Transverse colon (tissue), 4 donors: ENCODE measurements around the gene RACK1. TPM values are rescaled to one million over a fixed set of nuclear protein-coding genes. Genes with fewer than 3 reads are reported as not detected.

ENCODE experiments used
- DNase-seq: peaks from one replicate; pipeline ENCODE4 v3.0.0-alpha.2; 2019
- H3K27ac ChIP-seq, 4 donors: fragments of 200-600 bp; sonication (generic); 2 replicates each; pipeline ENCODE4 v1.5.1; 2016 to 2018; ENCODE audit warnings: inconsistent platforms in 4 of 4
- H3K27me3 ChIP-seq: fragments of 200-600 bp; sonication (generic); 2 replicates; pipeline ENCODE4 v1.5.1; 2017; ENCODE audit warnings: inconsistent platforms
- H3K36me3 ChIP-seq, 4 donors: fragments of 200-600 bp; sonication (generic); 2 replicates each; pipeline ENCODE4 v1.5.1; 2017 to 2019; ENCODE audit warnings: inconsistent platforms in 4 of 4
- H3K4me1 ChIP-seq, 4 donors: fragments of 200-600 bp; sonication (generic); 2 replicates each; pipeline ENCODE4 v1.5.1; 2017 to 2020; ENCODE audit warnings: inconsistent platforms in 4 of 4
- H3K4me3 ChIP-seq, 4 donors: fragments of 200-600 bp; sonication (generic); 1 replicate in 1 of 4; 2 replicates in 3 of 4; pipeline versions ENCODE4 v1.5.1 to v1.6.1; 2017 to 2019; ENCODE audit warnings: inconsistent platforms in 4 of 4
- H3K9me3 ChIP-seq, 2 donors: fragments of 200-600 bp; sonication (generic); 2 replicates each; pipeline ENCODE4 v1.5.1; 2017 to 2019; ENCODE audit warnings: inconsistent platforms in 2 of 2
- CTCF ChIP-seq, 5 experiments: fragments of 200-600 bp in 3 of 5; fragments of 450-650 bp in 2 of 5; sonication (generic) in 3 of 5; IDR thresholded peaks; 1 replicate in 2 of 5; 2 replicates in 3 of 5; pipeline ENCODE4 v1.5.1; 2016 to 2017; ENCODE audit warnings: antibody characterized with exemption in 5 of 5, inconsistent platforms in 3 of 5, mild to moderate bottlenecking in 2 of 5, moderate library complexity in 1 of 5
- EP300 ChIP-seq: sonication (generic); formaldehyde crosslinking; IDR thresholded peaks from one replicate; pipeline ENCODE4 v1.6.1; 2017; ENCODE audit warnings: antibody characterized with exemption, low read depth
- POLR2A ChIP-seq: fragments of 450-650 bp; IDR thresholded peaks from one replicate; pipeline ENCODE4 v1.6.1; 2016; ENCODE audit warnings: antibody characterized with exemption, mild to moderate bottlenecking, moderate library complexity
- POLR2AphosphoS5 ChIP-seq, 3 donors: sonication (generic); formaldehyde crosslinking; IDR thresholded peaks; one replicate each; pipeline ENCODE4 v1.6.1; 2016; ENCODE audit warnings: antibody characterized with exemption in 3 of 3
- WGBS, 2 donors: methylation state at CpG; one replicate each; pipeline ENCODE4 v1.1.5; 2018; ENCODE audit warnings: low coverage in 1 of 2; 5-methylcytosine and 5-hydroxymethylcytosine counted together
- in situ Hi-C, 4 donors: fragments of 200-750 bp; cut with MboI; loops; one replicate each; pipeline versions ENCODE4 v1.15.0 to v1.15.1; 2017; ENCODE audit warnings: low sequenced_read_pairs in 3 of 4, low pct_ligation_motif_present in 1 of 4, low pct_unique_long_range_greater_than_20kb in 1 of 4
- intact Hi-C: fragments of 100-400 bp; cut with DNase I; formaldehyde crosslinking; loops from one replicate; pipeline ENCODE4 v1.15.1; 2023; ENCODE audit warnings: low total_unique reads
- total RNA-seq, 4 donors: library from RNA; depleted of rRNA; stranded (reverse); fragments of >200 nt; gene quantifications; one replicate each; pipeline ENCODE4 v1.1.0, GENCODE V29; 2016

Gene RACK1
- total RNA-seq, 4 donors from 2014 or later, result 1,633 to 1,930 (median 1,753) TPM

GRCh38 chr5:181243018-181243563 is 615 bp downstream of the RACK1 start:
- intact Hi-C loops, result loop anchor here (10.0 kb wide), 1 partner anchor 58 kb away; no protein-coding TSS in a partner anchor

GRCh38 chr5:181242031-181242451 is 1.7 kb downstream of the RACK1 start:
- intact Hi-C loops, result loop anchor here (10.0 kb wide), 1 partner anchor 57 kb away; no protein-coding TSS in a partner anchor

More at GRCh38 chr5:181243018-181243563, 615 bp downstream of the RACK1 start:
- TF ChIP-seq POLR2AphosphoS5 (IDR thresholded peaks at IDR 0.05), result peak in 1 of 3 donors; percentile 3
- no peak for TF ChIP-seq POLR2A
- TF ChIP-seq EP300, result no peak
- TF ChIP-seq CTCF (IDR thresholded peaks at IDR 0.05), result no peak
- in situ Hi-C loops, result no loop called here
- 0% methylated on average over 8 to 23 of the region's 25 CpGs for WGBS, 2 donors
- peaks cover 26 to 47% (median 40%) of the 10 kb centered on the region in 4 donors for H3K4me1 ChIP-seq
- no peaks in the 10 kb centered on the region for H3K27me3 ChIP-seq
- peak overlapping the region; percentile 96 to 97 (median 97) for H3K27ac ChIP-seq
- no peak for DNase-seq
- H3K36me3 ChIP-seq, result peaks cover 0 to 35% (median 20%) of the 10 kb centered on the region in 4 donors
- no peaks in the 10 kb centered on the region for H3K9me3 ChIP-seq
- H3K4me3 ChIP-seq, result peak overlapping the region; percentile 56 to 86 (median 63)

GRCh38 chr5:181241393-181241975 is 2.2 kb downstream of the RACK1 start:
- Histone ChIP-seq H3K27ac (peak overlapping the region; percentile 96 to 97 (median 97)), H3K36me3 (peaks cover 0 to 51% (median 28%) of the 10 kb centered on the region in 4 donors), H3K9me3 (no peaks in the 10 kb centered on the region), H3K4me1 (peaks cover 21 to 40% (median 32%) of the 10 kb centered on the region in 4 donors), H3K4me3 (peak overlapping the region in 1 of 4 donors; percentile 86), H3K27me3 (no peaks in the 10 kb centered on the region)
- 20 to 29% methylated on average over 1 to 6 of the region's 6 CpGs for WGBS, 2 donors
- intact Hi-C loops, result loop anchor here (10.0 kb wide), 1 partner anchor 57 kb away; no protein-coding TSS in a partner anchor
- TF ChIP-seq EP300 (no peak), POLR2A (no peak), POLR2AphosphoS5 (IDR thresholded peaks at IDR 0.05) (no peak), CTCF (IDR thresholded peaks at IDR 0.05) (no peak)
- in situ Hi-C loops, result no loop called here
- no peak for DNase-seq

More at GRCh38 chr5:181242031-181242451, 1.7 kb downstream of the RACK1 start:
- no peak for DNase-seq
- in situ Hi-C loops, result no loop called here
- Histone ChIP-seq H3K4me1 (peaks cover 21 to 40% (median 34%) of the 10 kb centered on the region in 4 donors), H3K27me3 (no peaks in the 10 kb centered on the region), H3K36me3 (peaks cover 0 to 46% (median 25%) of the 10 kb centered on the region in 4 donors), H3K9me3 (no peaks in the 10 kb centered on the region), H3K4me3 (peak overlapping the region in 3 of 4 donors; percentile 63 to 86 (median 63)), H3K27ac (peak overlapping the region; percentile 96 to 97 (median 97))
- 11 to 37% methylated on average over 4 to 6 of the region's 6 CpGs for WGBS, 2 donors
- no peak for TF ChIP-seq CTCF (IDR thresholded peaks at IDR 0.05)
- TF ChIP-seq POLR2AphosphoS5 (IDR thresholded peaks at IDR 0.05), result no peak
- TF ChIP-seq POLR2A, result no peak
- TF ChIP-seq EP300, result no peak

GRCh38 chr5:181239062-181239663 is 4.5 kb downstream of the RACK1 start:
- Histone ChIP-seq H3K4me1 (peaks cover 9 to 25% (median 17%) of the 10 kb centered on the region in 4 donors), H3K27me3 (no peaks in the 10 kb centered on the region), H3K4me3 (no peak overlapping the region), H3K27ac (no peak overlapping the region), H3K9me3 (no peaks in the 10 kb centered on the region), H3K36me3 (peaks cover 0 to 64% (median 36%) of the 10 kb centered on the region in 4 donors)
- no peak for DNase-seq
- TF ChIP-seq EP300 (no peak), POLR2AphosphoS5 (IDR thresholded peaks at IDR 0.05) (no peak), CTCF (IDR thresholded peaks at IDR 0.05) (no peak), POLR2A (no peak)
- WGBS, 2 donors, result 80 to 91% methylated on average over 1 to 9 of the region's 9 CpGs
- in situ Hi-C loops (no loop called here), intact Hi-C loops (no loop called here)
